Breast epithelium (tissue), 4 donors: ENCODE results near the gene ZFPL1. TPM values are rescaled to one million over a fixed set of nuclear protein-coding genes. Genes with fewer than 3 reads are reported as not detected.

Experiments used
- DNase-seq, 2 donors: peaks; one replicate each; pipeline ENCODE4 v3.0.0-alpha.2; 2019; ENCODE audit warnings: low spot score in 2 of 2
- H3K27ac ChIP-seq, 2 donors: fragments of 200-600 bp; sonication (generic) in 1 of 2; one replicate each; pipeline ENCODE4 v1.5.1; 2016 to 2019; ENCODE audit warnings: mild to moderate bottlenecking in 1 of 2
- H3K27me3 ChIP-seq, 2 donors: fragments of 200-600 bp; sonication (generic) in 1 of 2; one replicate each; pipeline versions ENCODE4 v1.5.1 to v1.6.0; 2017 to 2019; ENCODE audit warnings: control low read depth in 1 of 2, mild to moderate bottlenecking in 1 of 2
- H3K36me3 ChIP-seq: fragments of 200-600 bp; one replicate; pipeline ENCODE4 v1.5.1; 2019
- H3K4me1 ChIP-seq, 2 donors: fragments of 200-600 bp; sonication (generic); one replicate each; pipeline ENCODE4 v1.5.1; 2016 to 2019; ENCODE audit warnings: control low read depth in 1 of 2
- H3K4me3 ChIP-seq, 3 donors: fragments of 200-600 bp; sonication (generic); 1 replicate in 2 of 3; 2 replicates in 1 of 3; pipeline ENCODE4 v1.5.1; 2016 to 2019; ENCODE audit warnings: mild to moderate bottlenecking in 3 of 3, moderate library complexity in 2 of 3
- H3K9me3 ChIP-seq, 2 donors: fragments of 200-600 bp; sonication (generic) in 1 of 2; one replicate each; pipeline ENCODE4 v1.5.1; 2016 to 2019; ENCODE audit warnings: control low read depth in 1 of 2
- POLR2A ChIP-seq: fragments of 450-650 bp; IDR thresholded peaks from one replicate; pipeline ENCODE4 v1.6.1; 2016; ENCODE audit warnings: antibody characterized with exemption, mild to moderate bottlenecking, moderate library complexity
- POLR2AphosphoS5 ChIP-seq, 3 donors: sonication (generic); formaldehyde crosslinking; IDR thresholded peaks; one replicate each; pipeline ENCODE4 v1.6.1; 2017; ENCODE audit warnings: antibody characterized with exemption in 3 of 3
- intact Hi-C: fragments of 100-400 bp; cut with DNase I; formaldehyde crosslinking; loops from one replicate; pipeline ENCODE4 v1.15.1; 2023; ENCODE audit warnings: low total_unique reads
- total RNA-seq, 3 donors: library from RNA; depleted of rRNA; stranded (reverse); fragments of >200 nt; gene quantifications; one replicate each; pipeline ENCODE4 v1.1.0, GENCODE V29; 2016
- TF ChIP-seq, protein P1 (sequence below), 3 donors: fragments of 450-650 bp; IDR thresholded peaks; one replicate each; pipeline ENCODE4 v1.5.1; 2016 to 2017; ENCODE audit warnings: antibody characterized with exemption in 3 of 3, mild to moderate bottlenecking in 3 of 3, moderate library complexity in 3 of 3

Gene ZFPL1
- total RNA-seq, 3 donors from 2014 or later, result 33.8 to 44.1 (median 44.0) TPM

DNA sequence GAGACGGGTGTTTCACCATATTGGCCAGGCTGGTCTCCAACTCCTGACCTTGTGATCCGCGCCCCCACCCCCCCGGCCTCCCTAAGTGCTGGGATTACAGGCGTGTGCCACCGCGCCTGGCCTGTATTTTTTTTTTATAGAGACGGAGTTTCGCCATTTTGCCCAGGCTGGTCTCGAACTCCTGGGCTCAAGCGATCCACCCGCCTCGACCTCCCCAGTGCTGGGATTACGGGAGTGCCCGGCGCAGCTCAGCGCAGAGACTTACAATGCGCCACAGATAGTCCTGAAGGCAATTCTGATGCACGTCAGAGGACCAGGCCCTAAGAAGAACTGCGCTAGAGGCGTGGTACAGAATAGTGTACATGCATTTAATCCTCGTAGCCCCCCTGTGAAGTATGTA lies 11.4 kb downstream of the ZFPL1 start:
- Histone ChIP-seq H3K9me3 (no peaks in the 10 kb centered on the region), H3K4me1 (peaks cover 0 to 5% of the 10 kb centered on the region in 2 donors), H3K36me3 (no peaks in the 10 kb centered on the region), H3K27ac (peak overlapping the region; percentile 96), H3K27me3 (no peaks in the 10 kb centered on the region), H3K4me3 (peak overlapping the region in 2 of 3 donors; percentile 86 to 91)
- intact Hi-C loops, result no loop called here
- TF ChIP-seq POLR2AphosphoS5 (IDR thresholded peaks at IDR 0.05), result no peak
- TF ChIP-seq POLR2A, result no peak
- TF ChIP-seq, protein P1, sequence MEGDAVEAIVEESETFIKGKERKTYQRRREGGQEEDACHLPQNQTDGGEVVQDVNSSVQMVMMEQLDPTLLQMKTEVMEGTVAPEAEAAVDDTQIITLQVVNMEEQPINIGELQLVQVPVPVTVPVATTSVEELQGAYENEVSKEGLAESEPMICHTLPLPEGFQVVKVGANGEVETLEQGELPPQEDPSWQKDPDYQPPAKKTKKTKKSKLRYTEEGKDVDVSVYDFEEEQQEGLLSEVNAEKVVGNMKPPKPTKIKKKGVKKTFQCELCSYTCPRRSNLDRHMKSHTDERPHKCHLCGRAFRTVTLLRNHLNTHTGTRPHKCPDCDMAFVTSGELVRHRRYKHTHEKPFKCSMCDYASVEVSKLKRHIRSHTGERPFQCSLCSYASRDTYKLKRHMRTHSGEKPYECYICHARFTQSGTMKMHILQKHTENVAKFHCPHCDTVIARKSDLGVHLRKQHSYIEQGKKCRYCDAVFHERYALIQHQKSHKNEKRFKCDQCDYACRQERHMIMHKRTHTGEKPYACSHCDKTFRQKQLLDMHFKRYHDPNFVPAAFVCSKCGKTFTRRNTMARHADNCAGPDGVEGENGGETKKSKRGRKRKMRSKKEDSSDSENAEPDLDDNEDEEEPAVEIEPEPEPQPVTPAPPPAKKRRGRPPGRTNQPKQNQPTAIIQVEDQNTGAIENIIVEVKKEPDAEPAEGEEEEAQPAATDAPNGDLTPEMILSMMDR (IDR thresholded peaks at IDR 0.05), result no peak
- no peak for DNase-seq

DNA sequence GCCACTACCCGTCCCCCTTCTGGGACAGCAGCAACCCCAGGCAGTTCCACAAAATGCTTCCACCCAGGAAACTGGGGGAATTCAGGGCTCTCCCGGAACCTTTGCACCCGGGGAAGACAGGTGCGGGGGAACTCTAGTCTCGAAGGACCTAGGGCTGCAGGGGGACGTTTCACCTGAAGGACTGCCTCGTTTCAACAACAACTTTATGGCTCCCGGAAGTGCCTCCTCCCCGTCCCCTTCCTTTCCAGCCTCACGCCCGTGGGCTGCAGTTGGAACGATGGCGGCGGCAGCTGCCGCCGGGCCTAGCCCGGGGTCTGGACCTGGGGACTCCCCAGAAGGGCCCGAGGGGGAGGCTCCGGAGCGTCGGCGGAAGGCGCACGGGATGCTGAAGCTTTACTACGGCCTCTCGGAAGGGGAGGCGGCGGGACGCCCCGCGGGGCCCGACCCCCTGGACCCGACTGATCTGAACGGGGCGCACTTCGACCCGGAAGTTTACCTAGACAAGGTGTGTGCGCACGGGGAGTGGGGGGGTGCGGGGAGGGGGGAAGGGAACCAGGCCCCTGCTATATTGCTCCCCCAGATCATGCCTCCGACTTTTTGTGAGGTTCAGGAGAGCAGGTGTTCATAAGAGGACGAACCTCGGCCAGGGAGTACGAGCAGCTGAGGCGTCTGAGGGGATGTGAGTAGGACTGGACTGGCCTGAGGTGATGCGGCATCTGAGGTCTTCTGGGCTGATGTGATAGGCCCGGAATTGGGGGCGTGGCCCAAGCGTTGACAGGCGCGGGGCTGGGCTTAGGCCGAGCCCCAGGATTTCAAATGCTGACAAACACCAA lies 12.2 kb downstream of the ZFPL1 start, which contains the start of gene VPS51:
VPS51 (plus strand) TSS at position 241 of the 833 bp plus-strand sequence; CDS start at position 278, 37 bp downstream.
- peak; percentile 84 to 89 for DNase-seq
- intact Hi-C loops, result no loop called here

DNA sequence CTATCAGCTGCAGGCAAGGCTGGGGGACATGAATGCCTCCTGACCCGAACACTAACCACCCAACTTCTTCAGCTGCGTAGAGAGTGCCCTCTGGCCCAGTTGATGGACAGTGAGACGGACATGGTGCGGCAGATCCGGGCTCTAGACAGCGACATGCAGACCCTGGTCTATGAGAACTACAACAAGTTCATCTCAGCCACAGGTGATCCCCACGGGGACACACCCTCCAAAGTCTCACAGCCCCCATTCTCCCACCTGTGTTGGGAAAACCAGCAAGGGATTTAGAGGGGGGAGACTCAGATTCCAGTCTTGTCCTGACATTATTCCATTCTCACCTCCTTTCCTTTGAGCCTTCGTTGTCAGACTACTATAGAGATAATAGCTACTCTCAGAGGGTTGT lies 12.9 kb downstream of the ZFPL1 start:
- intact Hi-C loops, result no loop called here
- H3K4me3 ChIP-seq, result peak overlapping the region; percentile 84 to 91 (median 86)
- TF ChIP-seq, protein P1 (IDR thresholded peaks at IDR 0.05), result no peak
- TF ChIP-seq POLR2AphosphoS5 (IDR thresholded peaks at IDR 0.05), result no peak
- no peak for TF ChIP-seq POLR2A
- H3K4me1 ChIP-seq, result peaks cover 0 to 5% of the 10 kb centered on the region in 2 donors
- no peaks in the 10 kb centered on the region for H3K36me3 ChIP-seq
- H3K27ac ChIP-seq, result peak overlapping the region; percentile 96
- no peak for DNase-seq
- no peaks in the 10 kb centered on the region for H3K9me3 ChIP-seq
- no peaks in the 10 kb centered on the region for H3K27me3 ChIP-seq

More for the DNA sequence above, 12.2 kb downstream of the ZFPL1 start, which contains the start of gene VPS51:
- peak within 1 kb of the TSS; percentile 96 for H3K27ac ChIP-seq
- H3K4me3 ChIP-seq, result peak within 1 kb of the TSS; percentile 84 to 91 (median 86)
- no peaks in the 10 kb centered on the region for H3K27me3 ChIP-seq
- H3K9me3 ChIP-seq, result no peaks in the 10 kb centered on the region
- TF ChIP-seq, protein P1 (IDR thresholded peaks at IDR 0.05), result peak in 1 of 3 donors; percentile 21
- TF ChIP-seq POLR2AphosphoS5 (IDR thresholded peaks at IDR 0.05) (peak; percentile 77 to 96 (median 94)), POLR2A (no peak)
- H3K36me3 ChIP-seq, result no peaks in the 10 kb centered on the region
- H3K4me1 ChIP-seq, result peaks cover 0 to 5% of the 10 kb centered on the region in 2 donors

DNA sequence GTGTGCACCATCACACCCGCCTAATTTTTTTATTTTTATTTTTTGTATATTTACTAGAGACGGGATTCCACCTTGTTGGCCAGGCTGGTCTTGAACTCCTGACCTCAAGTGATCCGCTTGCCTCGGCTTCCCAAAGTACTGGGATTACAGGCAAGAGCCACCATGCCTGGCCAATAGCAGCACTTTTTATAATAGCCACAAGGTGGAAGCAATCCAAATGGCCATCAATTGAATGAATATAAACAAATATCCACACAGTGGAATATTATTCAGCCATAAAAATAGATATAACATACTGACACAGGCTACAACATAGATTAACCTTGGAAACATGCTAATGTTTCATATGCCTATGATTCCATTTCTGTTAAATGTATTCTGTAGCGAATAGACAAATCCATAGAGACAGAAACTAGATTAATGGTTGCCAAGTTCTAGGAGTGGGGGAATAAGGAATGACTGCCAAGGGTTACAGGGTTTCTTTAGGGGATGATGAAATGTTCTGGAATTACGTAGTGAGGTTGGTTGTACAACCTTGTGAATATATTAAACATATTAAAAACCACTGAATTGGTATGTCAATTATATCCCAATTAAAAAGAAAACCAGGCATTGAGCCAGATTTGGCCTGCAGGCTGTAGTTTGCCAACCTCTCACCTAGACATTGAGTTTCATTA lies 16.8 kb downstream of the ZFPL1 start:
- DNase-seq, result no peak
- Histone ChIP-seq H3K27me3 (no peaks in the 10 kb centered on the region), H3K9me3 (no peaks in the 10 kb centered on the region), H3K4me3 (no peak overlapping the region), H3K27ac (peak overlapping the region; percentile 50 to 54), H3K4me1 (peaks cover 0 to 10% of the 10 kb centered on the region in 2 donors), H3K36me3 (no peaks in the 10 kb centered on the region)
- TF ChIP-seq POLR2AphosphoS5 (IDR thresholded peaks at IDR 0.05), result no peak
- TF ChIP-seq, protein P1 (IDR thresholded peaks at IDR 0.05), result peak in 1 of 3 donors; percentile 25
- intact Hi-C loops, result no loop called here
